Measurements from ENCODE around the gene NDC1. TPM values are rescaled to one million over a fixed set of nuclear protein-coding genes. Genes with fewer than 3 reads are reported as not detected.

Gene NDC1
- total RNA-seq, 1 donor from 2014 or later = 12.3 TPM

DNA sequence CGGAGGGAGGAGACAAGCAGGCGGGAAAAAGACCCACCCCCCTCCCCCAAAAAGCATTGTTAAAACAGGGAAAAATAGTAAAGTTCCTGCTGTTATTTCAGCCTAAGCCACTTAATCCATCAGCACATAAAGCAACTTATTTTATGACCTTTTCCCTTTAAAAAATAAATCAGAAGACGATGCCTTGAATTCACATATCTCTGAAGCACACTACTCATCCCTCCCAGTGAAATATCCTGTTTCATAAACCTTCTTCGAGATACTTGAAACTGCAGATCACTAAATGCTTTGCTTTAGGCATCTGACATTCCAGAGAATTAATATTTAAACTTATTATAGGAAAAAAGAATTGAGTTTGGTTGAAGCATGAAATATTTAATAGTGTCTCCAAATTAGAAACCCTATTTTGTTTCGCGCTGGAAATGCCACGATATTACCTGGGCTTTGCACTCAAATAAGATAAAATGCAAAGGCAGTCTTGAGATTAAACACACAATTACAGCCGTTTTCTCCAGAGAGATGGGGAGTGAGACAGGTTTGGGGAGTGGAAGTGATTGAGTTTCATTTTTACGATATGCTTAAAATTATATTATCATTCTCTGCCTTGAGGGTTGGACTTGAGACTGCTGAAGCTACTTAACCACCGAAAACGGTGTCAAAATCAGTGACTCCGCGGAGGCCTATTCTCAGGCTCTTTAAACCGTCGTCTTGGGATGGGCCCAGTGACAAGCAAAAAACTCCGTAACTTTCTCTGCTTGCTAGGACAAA lies 108.5 kb downstream of the NDC1 start:
- Histone ChIP-seq H3K4me3 (no peak overlapping the region), H3K4me1 (peaks cover 2% of the 10 kb centered on the region), H3K27ac (no peak overlapping the region), H3K36me3 (no peaks in the 10 kb centered on the region), H3K9me3 (no peaks in the 10 kb centered on the region), H3K27me3 (no peaks in the 10 kb centered on the region)
- TF ChIP-seq POLR2AphosphoS5 (IDR thresholded peaks at IDR 0.05; ENCODE audit: insufficient read depth in 1 of 2, low read depth in 1 of 2) (no peak), POLR2A (IDR thresholded peaks at IDR 0.05) (no peak)
- TF ChIP-seq, protein P1, sequence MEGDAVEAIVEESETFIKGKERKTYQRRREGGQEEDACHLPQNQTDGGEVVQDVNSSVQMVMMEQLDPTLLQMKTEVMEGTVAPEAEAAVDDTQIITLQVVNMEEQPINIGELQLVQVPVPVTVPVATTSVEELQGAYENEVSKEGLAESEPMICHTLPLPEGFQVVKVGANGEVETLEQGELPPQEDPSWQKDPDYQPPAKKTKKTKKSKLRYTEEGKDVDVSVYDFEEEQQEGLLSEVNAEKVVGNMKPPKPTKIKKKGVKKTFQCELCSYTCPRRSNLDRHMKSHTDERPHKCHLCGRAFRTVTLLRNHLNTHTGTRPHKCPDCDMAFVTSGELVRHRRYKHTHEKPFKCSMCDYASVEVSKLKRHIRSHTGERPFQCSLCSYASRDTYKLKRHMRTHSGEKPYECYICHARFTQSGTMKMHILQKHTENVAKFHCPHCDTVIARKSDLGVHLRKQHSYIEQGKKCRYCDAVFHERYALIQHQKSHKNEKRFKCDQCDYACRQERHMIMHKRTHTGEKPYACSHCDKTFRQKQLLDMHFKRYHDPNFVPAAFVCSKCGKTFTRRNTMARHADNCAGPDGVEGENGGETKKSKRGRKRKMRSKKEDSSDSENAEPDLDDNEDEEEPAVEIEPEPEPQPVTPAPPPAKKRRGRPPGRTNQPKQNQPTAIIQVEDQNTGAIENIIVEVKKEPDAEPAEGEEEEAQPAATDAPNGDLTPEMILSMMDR (IDR thresholded peaks at IDR 0.05) = no peak
- intact Hi-C loops (cut with DNase I) = no loop called here
- DNase-seq (ENCODE audit: extremely low spot score in 2 of 2) = no peak

DNA sequence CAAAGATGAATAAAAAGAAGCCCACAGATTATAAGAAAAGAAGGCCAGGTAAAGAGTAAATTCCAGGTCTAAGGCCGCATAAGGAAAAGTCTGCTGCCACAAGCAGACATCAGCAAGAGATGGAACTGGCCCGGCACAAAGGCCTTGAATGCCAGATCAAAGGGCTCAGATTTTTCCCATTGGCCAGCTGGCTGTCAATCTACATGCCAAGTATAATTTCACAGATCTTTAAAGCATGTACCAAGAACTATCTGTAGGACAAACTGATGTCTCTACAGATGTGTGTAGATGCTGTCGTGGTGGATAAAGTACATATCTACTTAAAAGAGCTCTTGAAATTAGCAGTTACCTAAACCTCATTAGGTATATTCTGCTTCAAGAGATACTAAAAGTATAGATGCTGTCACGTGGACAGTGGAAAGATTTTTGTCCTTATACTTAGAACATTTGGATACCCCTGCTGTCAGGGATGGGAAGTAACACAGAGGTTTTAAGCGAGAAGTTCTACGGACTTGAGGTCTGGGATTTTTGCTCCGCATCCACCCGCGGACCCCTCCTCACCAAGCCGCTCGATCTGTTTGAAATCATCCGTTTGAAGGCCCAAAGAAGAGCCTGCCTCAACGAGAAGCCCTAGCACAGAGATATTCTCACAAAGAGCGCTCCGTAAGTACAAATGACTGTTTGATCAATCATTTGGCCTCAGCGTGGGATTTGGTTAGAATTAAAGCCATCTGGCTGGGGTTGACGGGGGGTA lies 109.2 kb downstream of the NDC1 start:
- Histone ChIP-seq H3K4me3 (no peak overlapping the region), H3K27me3 (no peaks in the 10 kb centered on the region), H3K9me3 (no peaks in the 10 kb centered on the region), H3K27ac (no peak overlapping the region), H3K36me3 (no peaks in the 10 kb centered on the region), H3K4me1 (no peaks in the 10 kb centered on the region)
- DNase-seq (ENCODE audit: extremely low spot score in 2 of 2) = no peak
- intact Hi-C loops (cut with DNase I) = no loop called here
- no peak for TF ChIP-seq POLR2A (IDR thresholded peaks at IDR 0.05)
- TF ChIP-seq, protein P1 (IDR thresholded peaks at IDR 0.05) = no peak
- no peak for TF ChIP-seq POLR2AphosphoS5 (IDR thresholded peaks at IDR 0.05; ENCODE audit: insufficient read depth in 1 of 2, low read depth in 1 of 2)

DNA sequence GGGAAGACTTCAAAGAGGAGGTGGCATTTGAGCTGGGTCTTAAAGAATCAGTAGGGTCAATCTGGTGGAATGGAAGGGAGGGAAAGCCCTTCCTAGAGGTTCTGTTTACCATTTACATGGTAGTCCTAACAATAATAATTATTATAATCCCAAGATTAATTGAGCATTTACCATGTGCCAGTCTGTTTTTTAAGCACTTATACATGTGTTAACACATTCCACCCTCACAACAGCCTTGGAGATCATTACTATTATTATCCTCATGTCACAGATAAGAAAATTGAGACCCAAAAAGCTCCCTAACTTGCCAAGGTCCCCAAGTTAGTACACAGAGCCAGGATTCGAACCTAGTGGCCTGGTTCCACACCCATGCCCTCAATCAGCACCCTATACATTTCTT lies 109.9 kb downstream of the NDC1 start:
- intact Hi-C loops (cut with DNase I) = no loop called here
- Histone ChIP-seq H3K27me3 (no peaks in the 10 kb centered on the region), H3K9me3 (no peaks in the 10 kb centered on the region), H3K27ac (no peak overlapping the region), H3K36me3 (no peaks in the 10 kb centered on the region), H3K4me3 (no peak overlapping the region), H3K4me1 (no peaks in the 10 kb centered on the region)
- TF ChIP-seq POLR2AphosphoS5 (IDR thresholded peaks at IDR 0.05; ENCODE audit: insufficient read depth in 1 of 2, low read depth in 1 of 2) (no peak), POLR2A (IDR thresholded peaks at IDR 0.05) (no peak)
- no peak for DNase-seq (ENCODE audit: extremely low spot score in 2 of 2)

DNA sequence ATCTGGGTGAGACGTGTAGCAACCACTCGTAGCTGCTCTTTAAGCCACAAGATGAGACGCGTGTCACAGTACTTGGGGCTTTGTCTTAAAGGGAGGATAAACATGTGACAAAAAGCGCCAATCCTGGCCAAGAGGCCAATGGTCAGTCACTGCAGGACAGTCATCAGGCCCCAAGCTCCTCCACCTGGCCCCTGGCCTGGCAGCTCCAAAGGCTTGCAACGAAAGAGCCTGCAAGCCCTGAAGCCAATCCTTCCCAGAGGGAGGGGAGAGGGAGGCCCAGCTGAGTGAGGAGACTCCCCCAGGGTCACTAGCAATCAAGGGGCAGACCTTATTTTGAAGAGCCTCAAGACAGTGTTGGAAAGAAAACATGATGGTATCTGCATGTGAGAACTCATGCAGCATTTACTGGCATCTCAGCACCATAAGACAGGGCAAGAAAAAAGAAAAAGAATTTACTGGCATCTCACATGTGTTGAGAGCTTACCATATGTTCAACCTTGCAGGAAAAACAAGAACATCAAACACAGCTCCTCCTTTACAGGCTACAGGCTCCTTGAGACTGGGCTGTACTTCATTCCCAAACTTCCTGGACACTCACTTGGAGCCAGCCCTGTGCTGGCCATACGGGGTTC lies 110.5 kb downstream of the NDC1 start:
- Histone ChIP-seq H3K27ac (no peak overlapping the region), H3K27me3 (no peaks in the 10 kb centered on the region), H3K4me1 (no peaks in the 10 kb centered on the region), H3K36me3 (no peaks in the 10 kb centered on the region), H3K9me3 (no peaks in the 10 kb centered on the region), H3K4me3 (no peak overlapping the region)
- intact Hi-C loops (cut with DNase I) = no loop called here
- TF ChIP-seq POLR2AphosphoS5 (IDR thresholded peaks at IDR 0.05; ENCODE audit: insufficient read depth in 1 of 2, low read depth in 1 of 2) (no peak), POLR2A (IDR thresholded peaks at IDR 0.05) (no peak)
- TF ChIP-seq, protein P1 (IDR thresholded peaks at IDR 0.05) = no peak
- no peak for DNase-seq (ENCODE audit: extremely low spot score in 2 of 2)

DNA sequence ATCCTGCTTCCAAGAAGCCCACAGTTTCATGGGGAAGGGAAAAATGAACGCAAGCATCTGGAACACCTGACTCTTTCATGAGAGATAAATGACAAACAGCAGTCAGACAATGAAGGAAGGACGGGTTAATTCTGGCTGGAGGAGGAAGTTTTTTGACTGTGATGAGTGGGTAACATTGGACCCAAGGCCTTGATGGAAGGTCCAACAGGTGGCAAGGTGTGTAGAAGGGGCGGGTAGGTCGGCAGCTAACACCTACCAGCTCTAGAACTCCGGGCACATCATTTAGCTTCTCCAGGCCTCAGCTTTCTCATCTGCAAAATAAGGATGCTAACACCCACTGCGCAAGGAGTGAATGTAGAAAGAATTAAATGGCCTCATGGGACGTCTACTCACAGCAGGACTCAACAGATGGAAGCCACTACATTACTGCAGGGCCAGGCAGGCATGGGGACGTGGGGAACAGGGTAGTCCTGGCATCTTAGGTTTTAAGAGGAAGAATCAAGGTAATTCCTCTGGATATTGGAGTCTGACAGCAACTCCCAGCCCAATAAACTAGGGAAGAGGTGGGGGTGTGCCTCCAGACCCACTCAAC lies 112.0 kb downstream of the NDC1 start:
- TF ChIP-seq POLR2AphosphoS5 (IDR thresholded peaks at IDR 0.05; ENCODE audit: insufficient read depth in 1 of 2, low read depth in 1 of 2) = no peak
- TF ChIP-seq, protein P1 (IDR thresholded peaks at IDR 0.05) = no peak
- TF ChIP-seq POLR2A (IDR thresholded peaks at IDR 0.05) = no peak
- H3K4me3 ChIP-seq = no peak overlapping the region
- H3K27me3 ChIP-seq = no peaks in the 10 kb centered on the region
- intact Hi-C loops (cut with DNase I) = no loop called here
- no peaks in the 10 kb centered on the region for H3K4me1 ChIP-seq
- no peak for DNase-seq (ENCODE audit: extremely low spot score in 2 of 2)
- no peak overlapping the region for H3K27ac ChIP-seq
- no peaks in the 10 kb centered on the region for H3K9me3 ChIP-seq
- H3K36me3 ChIP-seq = no peaks in the 10 kb centered on the region
